A673 (cell line): ENCODE data around the gene RGS8.

Source experiments
- CTCF ChIP-seq: fragments of 300-800, 200-600 bp; sonication (generic); conservative IDR thresholded peaks from 2 replicates; pipeline ENCODE4 v1.5.1; 2017; ENCODE audit warnings: low read depth, mild to moderate bottlenecking, antibody characterized with exemption, low read length, moderate library complexity, mixed read lengths
- EZH2 ChIP-seq: fragments of 200-600 bp; sonication (generic); IDR thresholded peaks from 2 replicates; pipeline ENCODE4 v1.6.1; 2017; ENCODE audit warnings: borderline replicate concordance, low read depth, mild to moderate bottlenecking, mixed read lengths, antibody characterized with exemption, low read length; ENCODE audit not compliant: poor library complexity, severe bottlenecking

GRCh38 chr1:182690886-182691443 lies 6.6 kb upstream of the RGS8 start:
- TF ChIP-seq CTCF, result no peak
- TF ChIP-seq EZH2, result no peak
